ENCODE measurements around the gene HSPB9.

The HSPB9 gene

GRCh38 chr17:42122371-42123303 lies at the start of gene HSPB9:
Gene HSPB9, plus strand, starts transcription at chr17:42122804. Its CDS starts 47 bp downstream, at chr17:42122851.
- peak; percentile 22 for DNase-seq

- DNase-seq: no peak
These were observed 46.8 kb upstream of the HSPB9 start for GRCh38 chr17:42075789-42076188.

- DNase-seq: no peak
These were observed 45.6 kb upstream of the HSPB9 start for GRCh38 chr17:42076797-42077559.

GRCh38 chr17:42077755-42078154 lies 44.8 kb upstream of the HSPB9 start:
- DNase-seq: no peak

- DNase-seq: no peak
These were observed 44.1 kb upstream of the HSPB9 start for GRCh38 chr17:42078396-42079043.

GRCh38 chr17:42079541-42079940 lies 43.1 kb upstream of the HSPB9 start:
- no peak for DNase-seq

- DNase-seq: no peak
These were observed 41.0 kb upstream of the HSPB9 start for GRCh38 chr17:42081516-42082129.

GRCh38 chr17:42087042-42087701 lies 35.4 kb upstream of the HSPB9 start:
- DNase-seq: no peak

- DNase-seq: no peak
These were observed 34.6 kb upstream of the HSPB9 start for GRCh38 chr17:42087736-42088705.

GRCh38 chr17:42088736-42089135 lies 33.9 kb upstream of the HSPB9 start:
- DNase-seq: no peak

GRCh38 chr17:42090964-42091790 lies 31.4 kb upstream of the HSPB9 start:
- DNase-seq: no peak

GRCh38 chr17:42092939-42093338 lies 29.7 kb upstream of the HSPB9 start:
- DNase-seq: no peak

- DNase-seq: no peak
These were observed 28.1 kb upstream of the HSPB9 start for GRCh38 chr17:42094375-42095069.

GRCh38 chr17:42096360-42097111 lies 26.1 kb upstream of the HSPB9 start:
- no peak for DNase-seq

- no peak for DNase-seq
These were observed 24.6 kb upstream of the HSPB9 start, which contains the start of gene ZNF385C for GRCh38 chr17:42097691-42098631. Gene ZNF385C, minus strand, starts transcription at chr17:42098473. Its CDS starts 35,417 bp downstream, at chr17:42063056.

GRCh38 chr17:42098730-42099399 lies 23.7 kb upstream of the HSPB9 start:
- no peak for DNase-seq

Measured in fibroblast of upper back skin (primary cell).